HL-60 (cell line): ENCODE measurements around the gene CD109.

Experiments used
- CTCF ChIP-seq: IDR thresholded peaks from one replicate; pipeline ENCODE4 v1.5.1; 2011; ENCODE audit warnings: low read length, control low read depth, inconsistent platforms; ENCODE audit not compliant: insufficient read depth
- GABPA ChIP-seq: IDR thresholded peaks from 2 replicates; pipeline ENCODE4 v1.6.1; 2012; ENCODE audit warnings: low read depth
- POLR2AphosphoS5 ChIP-seq: IDR thresholded peaks from 2 replicates; pipeline ENCODE4 v1.6.1; 2012; ENCODE audit warnings: low read depth
- REST ChIP-seq: IDR thresholded peaks from 2 replicates; pipeline ENCODE4 v1.6.1; 2012; ENCODE audit warnings: low read depth; ENCODE audit not compliant: insufficient replicate concordance

- TF ChIP-seq CTCF (no peak), POLR2AphosphoS5 (no peak), GABPA (no peak), REST (no peak)
Measured at GRCh38 chr6:73800997-73801396, 105.0 kb downstream of the CD109 start.
